ENCODE data around the gene RNF40. TPM values are rescaled to one million over a fixed set of nuclear protein-coding genes. Genes with fewer than 3 reads are reported as not detected.

The RNF40 gene
- total RNA-seq, 1 experiment from 2014 or later: 114 TPM

DNA sequence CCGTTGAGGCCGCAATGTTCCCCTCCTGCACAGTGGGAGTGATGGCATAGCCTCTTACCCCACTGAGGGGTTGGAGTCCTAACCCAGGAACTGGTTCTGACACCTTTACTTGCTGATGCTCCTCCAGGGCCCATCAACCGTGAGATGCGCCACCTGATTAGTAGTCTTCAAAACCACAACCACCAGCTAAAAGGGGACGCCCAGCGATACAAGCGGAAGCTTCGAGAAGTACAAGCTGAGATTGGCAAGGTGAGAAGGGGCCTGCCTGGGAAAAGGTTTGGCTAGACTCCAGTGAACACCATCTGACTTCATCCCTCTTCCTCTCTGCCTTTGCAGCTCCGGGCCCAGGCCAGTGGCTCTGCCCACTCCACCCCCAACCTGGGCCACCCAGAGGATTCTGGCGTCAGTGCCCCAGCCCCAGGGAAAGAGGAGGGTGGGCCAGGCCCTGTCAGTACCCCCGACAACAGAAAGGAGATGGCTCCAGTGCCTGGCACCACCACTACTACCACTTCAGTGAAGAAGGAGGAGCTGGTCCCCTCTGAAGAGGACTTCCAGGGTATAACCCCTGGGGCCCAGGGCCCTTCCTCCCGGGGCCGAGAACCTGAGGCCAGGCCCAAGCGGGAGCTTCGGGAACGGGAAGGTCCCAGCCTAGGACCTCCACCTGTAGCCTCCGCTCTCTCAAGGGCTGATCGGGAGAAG, 5.8 kb downstream of the RNF40 start:
- no peak overlapping the region for H3K27ac ChIP-seq (ENCODE audit: low read length)
- H3K4me1 ChIP-seq (ENCODE audit: control insufficient read depth, insufficient read depth, low read length): peaks cover 7% of the 10 kb centered on the region
- no peak overlapping the region for H3K4me3 ChIP-seq (ENCODE audit: low read depth in 2 of 2, low read length in 2 of 2)
- intact Hi-C loops (cut with micrococcal nuclease; ENCODE audit: unreplicated experiment) (no loop called here), in situ Hi-C loops (cut with HindIII; ENCODE audit: low pct_unique_long_range_greater_than_20kb, low sequenced_read_pairs) (no loop called here)
- ChIA-PET POLR2A (no interaction called here), CTCF (no interaction called here)
- BruUV-seq (replicated peaks): no TSS peak
- no peaks in the 10 kb centered on the region for H3K27me3 ChIP-seq (ENCODE audit: control insufficient read depth, insufficient read depth, low read length)
- DNase-seq (ENCODE audit: low read depth, low spot score) (no peak), ATAC-seq (no peak)
- TF ChIP-seq TCF7L2 (IDR thresholded peaks at IDR 0.05; ENCODE audit: low read depth, low read length) (no peak), POLR2AphosphoS5 (IDR thresholded peaks at IDR 0.05; ENCODE audit: low read depth, low read length) (no peak), SIN3A (IDR thresholded peaks at IDR 0.05; ENCODE audit: borderline replicate concordance, insufficient read depth, low read depth, low read length) (no peak)
- TF ChIP-seq, protein P1, sequence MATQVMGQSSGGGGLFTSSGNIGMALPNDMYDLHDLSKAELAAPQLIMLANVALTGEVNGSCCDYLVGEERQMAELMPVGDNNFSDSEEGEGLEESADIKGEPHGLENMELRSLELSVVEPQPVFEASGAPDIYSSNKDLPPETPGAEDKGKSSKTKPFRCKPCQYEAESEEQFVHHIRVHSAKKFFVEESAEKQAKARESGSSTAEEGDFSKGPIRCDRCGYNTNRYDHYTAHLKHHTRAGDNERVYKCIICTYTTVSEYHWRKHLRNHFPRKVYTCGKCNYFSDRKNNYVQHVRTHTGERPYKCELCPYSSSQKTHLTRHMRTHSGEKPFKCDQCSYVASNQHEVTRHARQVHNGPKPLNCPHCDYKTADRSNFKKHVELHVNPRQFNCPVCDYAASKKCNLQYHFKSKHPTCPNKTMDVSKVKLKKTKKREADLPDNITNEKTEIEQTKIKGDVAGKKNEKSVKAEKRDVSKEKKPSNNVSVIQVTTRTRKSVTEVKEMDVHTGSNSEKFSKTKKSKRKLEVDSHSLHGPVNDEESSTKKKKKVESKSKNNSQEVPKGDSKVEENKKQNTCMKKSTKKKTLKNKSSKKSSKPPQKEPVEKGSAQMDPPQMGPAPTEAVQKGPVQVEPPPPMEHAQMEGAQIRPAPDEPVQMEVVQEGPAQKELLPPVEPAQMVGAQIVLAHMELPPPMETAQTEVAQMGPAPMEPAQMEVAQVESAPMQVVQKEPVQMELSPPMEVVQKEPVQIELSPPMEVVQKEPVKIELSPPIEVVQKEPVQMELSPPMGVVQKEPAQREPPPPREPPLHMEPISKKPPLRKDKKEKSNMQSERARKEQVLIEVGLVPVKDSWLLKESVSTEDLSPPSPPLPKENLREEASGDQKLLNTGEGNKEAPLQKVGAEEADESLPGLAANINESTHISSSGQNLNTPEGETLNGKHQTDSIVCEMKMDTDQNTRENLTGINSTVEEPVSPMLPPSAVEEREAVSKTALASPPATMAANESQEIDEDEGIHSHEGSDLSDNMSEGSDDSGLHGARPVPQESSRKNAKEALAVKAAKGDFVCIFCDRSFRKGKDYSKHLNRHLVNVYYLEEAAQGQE (IDR thresholded peaks at IDR 0.05; ENCODE audit: insufficient read depth in 1 of 2, low read depth in 2 of 2, low read length in 1 of 2): no peak
- TF ChIP-seq, protein P2, sequence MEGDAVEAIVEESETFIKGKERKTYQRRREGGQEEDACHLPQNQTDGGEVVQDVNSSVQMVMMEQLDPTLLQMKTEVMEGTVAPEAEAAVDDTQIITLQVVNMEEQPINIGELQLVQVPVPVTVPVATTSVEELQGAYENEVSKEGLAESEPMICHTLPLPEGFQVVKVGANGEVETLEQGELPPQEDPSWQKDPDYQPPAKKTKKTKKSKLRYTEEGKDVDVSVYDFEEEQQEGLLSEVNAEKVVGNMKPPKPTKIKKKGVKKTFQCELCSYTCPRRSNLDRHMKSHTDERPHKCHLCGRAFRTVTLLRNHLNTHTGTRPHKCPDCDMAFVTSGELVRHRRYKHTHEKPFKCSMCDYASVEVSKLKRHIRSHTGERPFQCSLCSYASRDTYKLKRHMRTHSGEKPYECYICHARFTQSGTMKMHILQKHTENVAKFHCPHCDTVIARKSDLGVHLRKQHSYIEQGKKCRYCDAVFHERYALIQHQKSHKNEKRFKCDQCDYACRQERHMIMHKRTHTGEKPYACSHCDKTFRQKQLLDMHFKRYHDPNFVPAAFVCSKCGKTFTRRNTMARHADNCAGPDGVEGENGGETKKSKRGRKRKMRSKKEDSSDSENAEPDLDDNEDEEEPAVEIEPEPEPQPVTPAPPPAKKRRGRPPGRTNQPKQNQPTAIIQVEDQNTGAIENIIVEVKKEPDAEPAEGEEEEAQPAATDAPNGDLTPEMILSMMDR (IDR thresholded peaks at IDR 0.05): no peak
- peaks cover 27% of the 10 kb centered on the region for H3K36me3 ChIP-seq (ENCODE audit: control insufficient read depth, insufficient read depth, low read length)
- no peaks in the 10 kb centered on the region for H3K9me3 ChIP-seq (ENCODE audit: control insufficient read depth, insufficient read depth, low read depth, low read length)

DNA sequence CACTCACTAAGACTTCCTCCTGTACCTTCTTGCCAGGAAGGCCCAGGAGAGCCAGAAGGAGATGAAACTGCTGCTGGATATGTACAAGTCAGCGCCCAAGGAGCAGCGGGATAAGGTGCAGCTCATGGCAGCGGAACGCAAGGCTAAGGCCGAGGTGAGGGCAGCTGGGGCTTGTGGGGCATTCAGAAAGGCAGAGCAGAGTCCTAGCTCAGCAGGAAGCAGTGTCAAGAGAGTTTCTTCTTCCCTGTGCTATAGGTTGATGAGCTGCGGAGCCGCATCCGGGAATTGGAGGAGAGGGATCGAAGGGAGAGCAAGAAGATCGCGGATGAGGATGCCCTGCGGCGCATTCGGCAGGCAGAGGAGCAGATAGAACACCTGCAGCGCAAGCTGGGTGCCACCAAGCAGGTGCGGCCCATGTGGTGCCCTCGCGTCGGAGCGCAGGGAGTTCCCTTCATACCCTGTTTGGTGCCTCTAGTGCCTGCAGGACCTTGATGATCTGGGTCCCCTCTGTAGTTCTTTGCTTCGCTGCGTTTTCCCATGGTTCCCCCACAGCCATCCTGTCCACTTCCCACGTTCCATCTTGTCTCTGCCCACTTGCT, 6.6 kb downstream of the RNF40 start:
- H3K27ac ChIP-seq (ENCODE audit: low read length): no peak overlapping the region
- H3K9me3 ChIP-seq (ENCODE audit: control insufficient read depth, insufficient read depth, low read depth, low read length): no peaks in the 10 kb centered on the region
- no peaks in the 10 kb centered on the region for H3K4me1 ChIP-seq (ENCODE audit: control insufficient read depth, insufficient read depth, low read length)
- intact Hi-C loops (cut with micrococcal nuclease; ENCODE audit: unreplicated experiment): no loop called here
- ATAC-seq (no peak), DNase-seq (ENCODE audit: low read depth, low spot score) (no peak)
- BruUV-seq (replicated peaks): TSS peak; percentile 47
- H3K27me3 ChIP-seq (ENCODE audit: control insufficient read depth, insufficient read depth, low read length): no peaks in the 10 kb centered on the region
- in situ Hi-C loops (cut with HindIII; ENCODE audit: low pct_unique_long_range_greater_than_20kb, low sequenced_read_pairs): no loop called here
- CTCF ChIA-PET: no interaction called here
- no peak overlapping the region for H3K4me3 ChIP-seq (ENCODE audit: low read depth in 2 of 2, low read length in 2 of 2)
- H3K36me3 ChIP-seq (ENCODE audit: control insufficient read depth, insufficient read depth, low read length): peaks cover 22% of the 10 kb centered on the region
- POLR2A ChIA-PET: no interaction called here
- TF ChIP-seq, protein P2 (IDR thresholded peaks at IDR 0.05): no peak
- TF ChIP-seq TCF7L2 (IDR thresholded peaks at IDR 0.05; ENCODE audit: low read depth, low read length) (no peak), SIN3A (IDR thresholded peaks at IDR 0.05; ENCODE audit: borderline replicate concordance, insufficient read depth, low read depth, low read length) (no peak), POLR2AphosphoS5 (IDR thresholded peaks at IDR 0.05; ENCODE audit: low read depth, low read length) (no peak)
- TF ChIP-seq, protein P1 (IDR thresholded peaks at IDR 0.05; ENCODE audit: insufficient read depth in 1 of 2, low read depth in 2 of 2, low read length in 1 of 2): no peak
